WTC11 (cell line): Measurements from ENCODE around the gene HCRTR1. TPM values are rescaled to one million over a fixed set of nuclear protein-coding genes. Genes with fewer than 3 reads are reported as not detected.

Experiments
- ATAC-seq: fragments of 200-7000 bp; cut with Tn5 transposase; 2 replicates; pipeline ENCODE4 v1.10.0; 2021; ENCODE audit warnings: mild to moderate bottlenecking, moderate library complexity
- CTCF ChIA-PET: fragments of 300-600 bp; sonication (Branson Sonifier 250); formaldehyde crosslinking; loops from one replicate; lab custom pipeline; 2021; ENCODE audit warnings: antibody characterized with exemption; lab: Charles Lee
- POLR2A ChIA-PET: fragments of 350-600 bp; sonication (Branson Sonifier 250); formaldehyde crosslinking; loops from one replicate; lab custom pipeline; 2021; ENCODE audit warnings: antibody characterized with exemption; lab: Charles Lee
- DNase-seq: peaks from one replicate; pipeline ENCODE4 v3.0.0; 2021; ENCODE audit warnings: low spot score
- H3K27ac Mint-ChIP-seq: 2 replicates; pipeline ENCODE4 v1.8.0; 2021; ENCODE audit warnings: mixed read lengths
- H3K27me3 Mint-ChIP-seq: 2 replicates; pipeline ENCODE4 v1.8.0; 2021; ENCODE audit warnings: low read depth, mild to moderate bottlenecking, moderate library complexity, mixed read lengths
- H3K36me3 Mint-ChIP-seq: 2 replicates; pipeline ENCODE4 v1.8.0; 2021; ENCODE audit warnings: mixed read lengths
- H3K4me1 Mint-ChIP-seq: 2 replicates; pipeline ENCODE4 v1.8.0; 2022; ENCODE audit warnings: mixed read lengths
- H3K4me3 Mint-ChIP-seq: 2 replicates; pipeline ENCODE4 v1.8.0; 2021; ENCODE audit warnings: mild to moderate bottlenecking, moderate library complexity, mixed read lengths
- H3K9me3 Mint-ChIP-seq: 2 replicates; pipeline ENCODE4 v1.8.0; 2021; ENCODE audit warnings: mixed read lengths
- ELF4 ChIP-seq: sonication (generic); formaldehyde crosslinking; IDR thresholded peaks from 2 replicates; pipeline ENCODE4 v1.8.1; 2022; ENCODE audit warnings: low read depth, mild to moderate bottlenecking, moderate library complexity, missing genetic modification reagents
- FOXK1 ChIP-seq: sonication (generic); formaldehyde crosslinking; IDR thresholded peaks from 2 replicates; pipeline ENCODE4 v1.8.0; 2022; ENCODE audit warnings: mild to moderate bottlenecking, moderate library complexity, missing genetic modification reagents
- GTF2I ChIP-seq: fragments of 250-450 bp; sonication (Bioruptor Pico); conservative IDR thresholded peaks from 2 replicates; pipeline ENCODE4 v1.4.0; 2021; ENCODE audit warnings: mild to moderate bottlenecking
- HMGA2 ChIP-seq: fragments of 250-450 bp; sonication (Bioruptor Pico); IDR thresholded peaks from 2 replicates; pipeline ENCODE4 v1.4.0; 2021; ENCODE audit warnings: mild to moderate bottlenecking, moderate library complexity
- JAZF1 ChIP-seq: fragments of 250-450 bp; sonication (Bioruptor Pico); IDR thresholded peaks from 2 replicates; pipeline ENCODE4 v1.9.0; 2021; ENCODE audit warnings: moderate library complexity, mild to moderate bottlenecking, inconsistent platforms
- KAT7 ChIP-seq: sonication (generic); formaldehyde crosslinking; IDR thresholded peaks from 2 replicates; pipeline ENCODE4 v1.8.1; 2023; ENCODE audit warnings: missing genetic modification reagents, mild to moderate bottlenecking, borderline replicate concordance
- MXD4 ChIP-seq: fragments of 250-450 bp; sonication (Bioruptor Pico); IDR thresholded peaks from 2 replicates; pipeline ENCODE4 v1.8.0; 2021; ENCODE audit warnings: mild to moderate bottlenecking, moderate library complexity, borderline replicate concordance
- NR1H2 ChIP-seq: sonication (generic); formaldehyde crosslinking; IDR thresholded peaks from 2 replicates; pipeline ENCODE4 v1.9.0; 2021; ENCODE audit warnings: mild to moderate bottlenecking, moderate library complexity, missing genetic modification reagents
- NR2C2 ChIP-seq: sonication (generic); formaldehyde crosslinking; IDR thresholded peaks from 2 replicates; pipeline ENCODE4 v1.8.0; 2022; ENCODE audit warnings: mild to moderate bottlenecking, missing genetic modification reagents
- PRRX2 ChIP-seq: fragments of 250-450 bp; sonication (Bioruptor Pico); IDR thresholded peaks from 2 replicates; pipeline ENCODE4 v1.8.0; 2021; ENCODE audit warnings: mild to moderate bottlenecking
- SMAD4 ChIP-seq: sonication (generic); formaldehyde crosslinking; IDR thresholded peaks from 2 replicates; pipeline ENCODE4 v1.8.0; 2022; ENCODE audit warnings: mild to moderate bottlenecking, missing genetic modification reagents
- SP1 ChIP-seq: sonication (generic); formaldehyde crosslinking; conservative IDR thresholded peaks from 2 replicates; pipeline ENCODE4 v1.8.1; 2022; ENCODE audit warnings: missing genetic modification reagents
- ZBTB21 ChIP-seq: sonication (generic); formaldehyde crosslinking; IDR thresholded peaks from 2 replicates; pipeline ENCODE4 v1.8.1; 2023; ENCODE audit warnings: mild to moderate bottlenecking, missing genetic modification reagents, borderline replicate concordance
- ZNF121 ChIP-seq: sonication (generic); formaldehyde crosslinking; IDR thresholded peaks from 2 replicates; pipeline ENCODE4 v1.8.0; 2023; ENCODE audit warnings: missing genetic modification reagents
- ZNF232 ChIP-seq: sonication (generic); formaldehyde crosslinking; IDR thresholded peaks from 2 replicates; pipeline ENCODE4 v1.8.0; 2022; ENCODE audit warnings: mild to moderate bottlenecking, missing genetic modification reagents
- ZNF416 ChIP-seq: fragments of 250-450 bp; sonication (Bioruptor Pico); IDR thresholded peaks from 2 replicates; pipeline ENCODE4 v1.9.0; 2021; ENCODE audit warnings: mild to moderate bottlenecking, inconsistent platforms
- ZNF423 ChIP-seq: fragments of 250-450 bp; sonication (Bioruptor Pico); IDR thresholded peaks from 2 replicates; pipeline ENCODE4 v2.1.2; 2022; ENCODE audit warnings: mild to moderate bottlenecking, moderate library complexity
- total RNA-seq: library from RNA; stranded (reverse); gene quantifications from 3 replicates; pipeline ENCODE4 v1.2.3, GENCODE V29; 2021
- TF ChIP-seq, protein P1 (sequence below): fragments of 200-600 bp; IDR thresholded peaks from 2 replicates; pipeline ENCODE4 v1.8.0; 2022; ENCODE audit warnings: antibody characterized with exemption
- TF ChIP-seq, protein P2 (sequence below): fragments of 250-450 bp; sonication (Bioruptor Pico); IDR thresholded peaks from 2 replicates; pipeline ENCODE4 v1.9.0; 2021; ENCODE audit warnings: mild to moderate bottlenecking, borderline replicate concordance
- TF ChIP-seq, protein P3 (sequence below): sonication (generic); formaldehyde crosslinking; IDR thresholded peaks from 2 replicates; pipeline ENCODE4 v1.8.0; 2022; ENCODE audit warnings: missing genetic modification reagents
- TF ChIP-seq, protein P4 (sequence below): sonication (generic); formaldehyde crosslinking; conservative IDR thresholded peaks from 2 replicates; pipeline ENCODE4 v1.8.1; 2023; ENCODE audit warnings: mild to moderate bottlenecking, low read depth, missing genetic modification reagents, moderate library complexity
- TF ChIP-seq, protein P5 (sequence below): sonication (generic); formaldehyde crosslinking; IDR thresholded peaks from 2 replicates; pipeline ENCODE4 v1.8.1; 2022; ENCODE audit warnings: low read depth, mild to moderate bottlenecking, moderate library complexity, missing genetic modification reagents, borderline replicate concordance
- TF ChIP-seq, protein P6 (sequence below): fragments of 250-450 bp; sonication (Bioruptor Pico); IDR thresholded peaks from 2 replicates; pipeline ENCODE4 v1.9.0; 2021; ENCODE audit warnings: moderate library complexity, mild to moderate bottlenecking, inconsistent platforms, borderline replicate concordance

HCRTR1 gene
- total RNA-seq, 1 experiment from 2014 or later: 0.13 TPM

DNA sequence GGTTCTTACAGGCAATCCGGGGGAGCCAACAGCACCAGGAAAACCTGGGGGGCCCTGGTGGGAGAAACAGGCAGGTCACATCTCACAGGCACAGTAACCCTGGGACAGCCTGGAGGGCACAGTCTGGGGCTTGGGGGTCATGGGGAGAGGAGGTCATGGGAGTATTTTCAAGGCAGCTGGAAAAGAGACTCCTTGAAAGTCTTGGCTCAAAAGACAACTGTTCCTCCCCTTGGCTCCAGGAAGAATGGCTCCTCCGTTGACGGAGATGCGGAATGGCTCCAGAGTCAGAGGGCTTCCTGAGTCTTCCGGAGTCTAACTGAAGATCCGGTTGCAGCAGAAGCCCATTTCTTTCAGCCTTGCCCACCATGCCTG lies 53.1 kb downstream of the HCRTR1 start (continued):
- TF ChIP-seq, protein P1, sequence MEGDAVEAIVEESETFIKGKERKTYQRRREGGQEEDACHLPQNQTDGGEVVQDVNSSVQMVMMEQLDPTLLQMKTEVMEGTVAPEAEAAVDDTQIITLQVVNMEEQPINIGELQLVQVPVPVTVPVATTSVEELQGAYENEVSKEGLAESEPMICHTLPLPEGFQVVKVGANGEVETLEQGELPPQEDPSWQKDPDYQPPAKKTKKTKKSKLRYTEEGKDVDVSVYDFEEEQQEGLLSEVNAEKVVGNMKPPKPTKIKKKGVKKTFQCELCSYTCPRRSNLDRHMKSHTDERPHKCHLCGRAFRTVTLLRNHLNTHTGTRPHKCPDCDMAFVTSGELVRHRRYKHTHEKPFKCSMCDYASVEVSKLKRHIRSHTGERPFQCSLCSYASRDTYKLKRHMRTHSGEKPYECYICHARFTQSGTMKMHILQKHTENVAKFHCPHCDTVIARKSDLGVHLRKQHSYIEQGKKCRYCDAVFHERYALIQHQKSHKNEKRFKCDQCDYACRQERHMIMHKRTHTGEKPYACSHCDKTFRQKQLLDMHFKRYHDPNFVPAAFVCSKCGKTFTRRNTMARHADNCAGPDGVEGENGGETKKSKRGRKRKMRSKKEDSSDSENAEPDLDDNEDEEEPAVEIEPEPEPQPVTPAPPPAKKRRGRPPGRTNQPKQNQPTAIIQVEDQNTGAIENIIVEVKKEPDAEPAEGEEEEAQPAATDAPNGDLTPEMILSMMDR: no peak
- TF ChIP-seq ZNF121 (CRISPR knock-in tag) (no peak), JAZF1 (CRISPR knock-in tag) (no peak), ELF4 (CRISPR knock-in tag) (no peak), ZBTB21 (CRISPR knock-in tag) (no peak), ZNF423 (CRISPR knock-in tag) (no peak), NR1H2 (CRISPR knock-in tag) (no peak), KAT7 (CRISPR knock-in tag) (no peak), SP1 (CRISPR knock-in tag) (no peak), PRRX2 (CRISPR knock-in tag) (no peak), NR2C2 (CRISPR knock-in tag) (no peak)
- TF ChIP-seq, protein P2, sequence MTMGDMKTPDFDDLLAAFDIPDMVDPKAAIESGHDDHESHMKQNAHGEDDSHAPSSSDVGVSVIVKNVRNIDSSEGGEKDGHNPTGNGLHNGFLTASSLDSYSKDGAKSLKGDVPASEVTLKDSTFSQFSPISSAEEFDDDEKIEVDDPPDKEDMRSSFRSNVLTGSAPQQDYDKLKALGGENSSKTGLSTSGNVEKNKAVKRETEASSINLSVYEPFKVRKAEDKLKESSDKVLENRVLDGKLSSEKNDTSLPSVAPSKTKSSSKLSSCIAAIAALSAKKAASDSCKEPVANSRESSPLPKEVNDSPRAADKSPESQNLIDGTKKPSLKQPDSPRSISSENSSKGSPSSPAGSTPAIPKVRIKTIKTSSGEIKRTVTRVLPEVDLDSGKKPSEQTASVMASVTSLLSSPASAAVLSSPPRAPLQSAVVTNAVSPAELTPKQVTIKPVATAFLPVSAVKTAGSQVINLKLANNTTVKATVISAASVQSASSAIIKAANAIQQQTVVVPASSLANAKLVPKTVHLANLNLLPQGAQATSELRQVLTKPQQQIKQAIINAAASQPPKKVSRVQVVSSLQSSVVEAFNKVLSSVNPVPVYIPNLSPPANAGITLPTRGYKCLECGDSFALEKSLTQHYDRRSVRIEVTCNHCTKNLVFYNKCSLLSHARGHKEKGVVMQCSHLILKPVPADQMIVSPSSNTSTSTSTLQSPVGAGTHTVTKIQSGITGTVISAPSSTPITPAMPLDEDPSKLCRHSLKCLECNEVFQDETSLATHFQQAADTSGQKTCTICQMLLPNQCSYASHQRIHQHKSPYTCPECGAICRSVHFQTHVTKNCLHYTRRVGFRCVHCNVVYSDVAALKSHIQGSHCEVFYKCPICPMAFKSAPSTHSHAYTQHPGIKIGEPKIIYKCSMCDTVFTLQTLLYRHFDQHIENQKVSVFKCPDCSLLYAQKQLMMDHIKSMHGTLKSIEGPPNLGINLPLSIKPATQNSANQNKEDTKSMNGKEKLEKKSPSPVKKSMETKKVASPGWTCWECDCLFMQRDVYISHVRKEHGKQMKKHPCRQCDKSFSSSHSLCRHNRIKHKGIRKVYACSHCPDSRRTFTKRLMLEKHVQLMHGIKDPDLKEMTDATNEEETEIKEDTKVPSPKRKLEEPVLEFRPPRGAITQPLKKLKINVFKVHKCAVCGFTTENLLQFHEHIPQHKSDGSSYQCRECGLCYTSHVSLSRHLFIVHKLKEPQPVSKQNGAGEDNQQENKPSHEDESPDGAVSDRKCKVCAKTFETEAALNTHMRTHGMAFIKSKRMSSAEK (CRISPR knock-in tag): no peak
- TF ChIP-seq, protein P3, sequence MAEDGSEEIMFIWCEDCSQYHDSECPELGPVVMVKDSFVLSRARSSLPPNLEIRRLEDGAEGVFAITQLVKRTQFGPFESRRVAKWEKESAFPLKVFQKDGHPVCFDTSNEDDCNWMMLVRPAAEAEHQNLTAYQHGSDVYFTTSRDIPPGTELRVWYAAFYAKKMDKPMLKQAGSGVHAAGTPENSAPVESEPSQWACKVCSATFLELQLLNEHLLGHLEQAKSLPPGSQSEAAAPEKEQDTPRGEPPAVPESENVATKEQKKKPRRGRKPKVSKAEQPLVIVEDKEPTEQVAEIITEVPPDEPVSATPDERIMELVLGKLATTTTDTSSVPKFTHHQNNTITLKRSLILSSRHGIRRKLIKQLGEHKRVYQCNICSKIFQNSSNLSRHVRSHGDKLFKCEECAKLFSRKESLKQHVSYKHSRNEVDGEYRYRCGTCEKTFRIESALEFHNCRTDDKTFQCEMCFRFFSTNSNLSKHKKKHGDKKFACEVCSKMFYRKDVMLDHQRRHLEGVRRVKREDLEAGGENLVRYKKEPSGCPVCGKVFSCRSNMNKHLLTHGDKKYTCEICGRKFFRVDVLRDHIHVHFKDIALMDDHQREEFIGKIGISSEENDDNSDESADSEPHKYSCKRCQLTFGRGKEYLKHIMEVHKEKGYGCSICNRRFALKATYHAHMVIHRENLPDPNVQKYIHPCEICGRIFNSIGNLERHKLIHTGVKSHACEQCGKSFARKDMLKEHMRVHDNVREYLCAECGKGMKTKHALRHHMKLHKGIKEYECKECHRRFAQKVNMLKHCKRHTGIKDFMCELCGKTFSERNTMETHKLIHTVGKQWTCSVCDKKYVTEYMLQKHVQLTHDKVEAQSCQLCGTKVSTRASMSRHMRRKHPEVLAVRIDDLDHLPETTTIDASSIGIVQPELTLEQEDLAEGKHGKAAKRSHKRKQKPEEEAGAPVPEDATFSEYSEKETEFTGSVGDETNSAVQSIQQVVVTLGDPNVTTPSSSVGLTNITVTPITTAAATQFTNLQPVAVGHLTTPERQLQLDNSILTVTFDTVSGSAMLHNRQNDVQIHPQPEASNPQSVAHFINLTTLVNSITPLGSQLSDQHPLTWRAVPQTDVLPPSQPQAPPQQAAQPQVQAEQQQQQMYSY (CRISPR knock-in tag): no peak
- TF ChIP-seq, all 79 proteins: peak for 0

DNA sequence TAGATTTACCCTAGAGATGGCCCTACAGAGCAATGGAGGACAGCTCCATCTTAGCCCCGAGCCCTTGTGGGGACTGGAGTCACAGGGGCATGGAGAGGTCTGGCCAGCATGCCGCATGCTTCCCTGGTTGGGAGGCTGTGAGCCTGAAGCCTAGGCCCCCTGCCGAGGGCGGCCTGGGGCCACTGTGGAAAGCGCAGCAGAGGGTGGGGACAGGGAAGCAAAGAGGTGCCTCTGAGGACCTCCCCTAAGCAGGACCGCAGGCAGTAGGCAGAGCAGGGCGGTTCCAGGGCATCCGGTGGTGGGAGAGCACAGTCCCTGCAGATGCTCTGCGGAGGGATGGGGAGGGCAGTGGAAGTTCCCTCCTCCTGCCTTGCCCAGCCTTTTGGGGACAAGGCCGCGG lies 53.7 kb downstream of the HCRTR1 start:
- H3K36me3 Mint-ChIP-seq: no peaks in the 10 kb centered on the region
- peaks cover 19% of the 10 kb centered on the region for H3K4me1 Mint-ChIP-seq
- H3K9me3 Mint-ChIP-seq: no peaks in the 10 kb centered on the region
- no peak overlapping the region for H3K27ac Mint-ChIP-seq
- ChIA-PET CTCF (interaction anchor here (1.4 to 4.1 kb wide), 7 partner anchors 26 to 118 kb away, joined by 5 to 46 read pairs (median 11); partner anchors contain the start of genes COL16A1 and PEF1), POLR2A (no interaction called here)
- ATAC-seq (no peak), DNase-seq (no peak)
- no peak overlapping the region for H3K4me3 Mint-ChIP-seq
- H3K27me3 Mint-ChIP-seq: no peaks in the 10 kb centered on the region
- TF ChIP-seq SMAD4 (no peak), HMGA2 (CRISPR knock-in tag) (no peak), ZNF416 (no peak), ZNF232 (CRISPR knock-in tag) (no peak), GTF2I (no peak), ZNF121 (CRISPR knock-in tag) (no peak), FOXK1 (CRISPR knock-in tag) (no peak), MXD4 (CRISPR knock-in tag) (no peak), ELF4 (CRISPR knock-in tag) (no peak)
- TF ChIP-seq, protein P4, sequence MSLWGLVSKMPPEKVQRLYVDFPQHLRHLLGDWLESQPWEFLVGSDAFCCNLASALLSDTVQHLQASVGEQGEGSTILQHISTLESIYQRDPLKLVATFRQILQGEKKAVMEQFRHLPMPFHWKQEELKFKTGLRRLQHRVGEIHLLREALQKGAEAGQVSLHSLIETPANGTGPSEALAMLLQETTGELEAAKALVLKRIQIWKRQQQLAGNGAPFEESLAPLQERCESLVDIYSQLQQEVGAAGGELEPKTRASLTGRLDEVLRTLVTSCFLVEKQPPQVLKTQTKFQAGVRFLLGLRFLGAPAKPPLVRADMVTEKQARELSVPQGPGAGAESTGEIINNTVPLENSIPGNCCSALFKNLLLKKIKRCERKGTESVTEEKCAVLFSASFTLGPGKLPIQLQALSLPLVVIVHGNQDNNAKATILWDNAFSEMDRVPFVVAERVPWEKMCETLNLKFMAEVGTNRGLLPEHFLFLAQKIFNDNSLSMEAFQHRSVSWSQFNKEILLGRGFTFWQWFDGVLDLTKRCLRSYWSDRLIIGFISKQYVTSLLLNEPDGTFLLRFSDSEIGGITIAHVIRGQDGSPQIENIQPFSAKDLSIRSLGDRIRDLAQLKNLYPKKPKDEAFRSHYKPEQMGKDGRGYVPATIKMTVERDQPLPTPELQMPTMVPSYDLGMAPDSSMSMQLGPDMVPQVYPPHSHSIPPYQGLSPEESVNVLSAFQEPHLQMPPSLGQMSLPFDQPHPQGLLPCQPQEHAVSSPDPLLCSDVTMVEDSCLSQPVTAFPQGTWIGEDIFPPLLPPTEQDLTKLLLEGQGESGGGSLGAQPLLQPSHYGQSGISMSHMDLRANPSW (CRISPR knock-in tag): no peak
- TF ChIP-seq, protein P5, sequence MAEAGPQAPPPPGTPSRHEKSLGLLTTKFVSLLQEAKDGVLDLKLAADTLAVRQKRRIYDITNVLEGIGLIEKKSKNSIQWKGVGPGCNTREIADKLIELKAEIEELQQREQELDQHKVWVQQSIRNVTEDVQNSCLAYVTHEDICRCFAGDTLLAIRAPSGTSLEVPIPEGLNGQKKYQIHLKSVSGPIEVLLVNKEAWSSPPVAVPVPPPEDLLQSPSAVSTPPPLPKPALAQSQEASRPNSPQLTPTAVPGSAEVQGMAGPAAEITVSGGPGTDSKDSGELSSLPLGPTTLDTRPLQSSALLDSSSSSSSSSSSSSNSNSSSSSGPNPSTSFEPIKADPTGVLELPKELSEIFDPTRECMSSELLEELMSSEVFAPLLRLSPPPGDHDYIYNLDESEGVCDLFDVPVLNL (CRISPR knock-in tag): no peak
- TF ChIP-seq, protein P6, sequence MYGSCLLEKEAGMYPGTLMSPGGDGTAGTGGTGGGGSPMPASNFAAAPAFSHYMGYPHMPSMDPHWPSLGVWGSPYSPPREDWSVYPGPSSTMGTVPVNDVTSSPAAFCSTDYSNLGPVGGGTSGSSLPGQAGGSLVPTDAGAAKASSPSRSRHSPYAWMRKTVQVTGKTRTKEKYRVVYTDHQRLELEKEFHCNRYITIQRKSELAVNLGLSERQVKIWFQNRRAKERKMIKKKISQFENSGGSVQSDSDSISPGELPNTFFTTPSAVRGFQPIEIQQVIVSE (CRISPR knock-in tag): no peak
